Non-pigmented ciliary epithelial cell (primary cell): ENCODE results near the gene GAD1.

Experiments used
- DNase-seq: peaks from one replicate; pipeline ENCODE4 v3.0.0-alpha.2; 2010; ENCODE audit warnings: low read depth

GAD1 gene

GRCh38 chr2:170895023-170895757 is 78.5 kb downstream of the GAD1 start:
- DNase-seq, result no peak

GRCh38 chr2:170896622-170897021 is 79.9 kb downstream of the GAD1 start:
- no peak for DNase-seq

- DNase-seq, result no peak
Measured at GRCh38 chr2:170897108-170897507, 80.4 kb downstream of the GAD1 start.

- DNase-seq, result no peak
Measured at GRCh38 chr2:170905864-170906263, 89.2 kb downstream of the GAD1 start.
